Esophagus squamous epithelium (tissue), 5 donors: Measurements from ENCODE around the gene TFEB. TPM values are rescaled to one million over a fixed set of nuclear protein-coding genes. Genes with fewer than 3 reads are reported as not detected.

Source experiments
- DNase-seq: peaks from one replicate; lab custom pipeline; 2025; lab: John Stamatoyannopoulos, UW
- H3K27ac ChIP-seq, 4 donors: fragments of 200-600 bp; sonication (generic); one replicate each; pipeline ENCODE4 v1.5.1; 2016 to 2019; ENCODE audit warnings: mild to moderate bottlenecking in 1 of 4
- H3K27me3 ChIP-seq, 4 donors: fragments of 200-600 bp; sonication (generic); 1 replicate in 3 of 4; 2 replicates in 1 of 4; pipeline versions ENCODE4 v1.5.1 to v1.6.0; 2017 to 2021; ENCODE audit warnings: antibody characterized with exemption in 1 of 4
- H3K36me3 ChIP-seq, 3 donors: fragments of 200-600 bp; sonication (generic); one replicate each; pipeline ENCODE4 v1.5.1; 2016 to 2019
- H3K4me1 ChIP-seq, 3 donors: fragments of 200-600 bp; sonication (generic); one replicate each; pipeline ENCODE4 v1.5.1; 2017 to 2019
- H3K4me3 ChIP-seq, 4 donors: fragments of 200-600 bp; sonication (generic); 1 replicate in 3 of 4; 2 replicates in 1 of 4; pipeline ENCODE4 v1.5.1; 2016 to 2019; ENCODE audit warnings: mild to moderate bottlenecking in 2 of 4, moderate library complexity in 1 of 4
- H3K9me3 ChIP-seq, 3 donors: fragments of 200-600 bp; sonication (generic); one replicate each; pipeline ENCODE4 v1.5.1; 2016 to 2019
- CTCF ChIP-seq, 6 experiments: fragments of 450-650 bp in 4 of 6; fragments of 200-600 bp in 2 of 6; sonication (generic) in 2 of 6; IDR thresholded peaks; one replicate each; pipeline ENCODE4 v1.5.1; 2016 to 2019; ENCODE audit warnings: antibody characterized with exemption in 6 of 6, mild to moderate bottlenecking in 4 of 6, moderate library complexity in 4 of 6
- POLR2A ChIP-seq, 4 donors: fragments of 450-650 bp; IDR thresholded peaks; one replicate each; pipeline ENCODE4 v1.6.1; 2017; ENCODE audit warnings: antibody characterized with exemption in 4 of 4, mild to moderate bottlenecking in 4 of 4, moderate library complexity in 3 of 4
- WGBS, 2 donors: methylation state at CpG; one replicate each; pipeline ENCODE4 v1.1.5; 2018; 5-methylcytosine and 5-hydroxymethylcytosine counted together
- intact Hi-C: fragments of 100-400 bp; cut with DNase I; formaldehyde crosslinking; loops from one replicate; pipeline ENCODE4 v1.15.0; 2022
- total RNA-seq, 4 donors: library from RNA; depleted of rRNA; stranded (reverse); fragments of >200 nt; gene quantifications; one replicate each; pipeline ENCODE4 v1.1.0, GENCODE V29; 2016
- donor health status: DM: yes; HTN: yes; CAD: no.

Gene TFEB
- total RNA-seq, 4 donors from 2014 or later, result 7.0 to 17.5 (median 13.4) TPM

DNA sequence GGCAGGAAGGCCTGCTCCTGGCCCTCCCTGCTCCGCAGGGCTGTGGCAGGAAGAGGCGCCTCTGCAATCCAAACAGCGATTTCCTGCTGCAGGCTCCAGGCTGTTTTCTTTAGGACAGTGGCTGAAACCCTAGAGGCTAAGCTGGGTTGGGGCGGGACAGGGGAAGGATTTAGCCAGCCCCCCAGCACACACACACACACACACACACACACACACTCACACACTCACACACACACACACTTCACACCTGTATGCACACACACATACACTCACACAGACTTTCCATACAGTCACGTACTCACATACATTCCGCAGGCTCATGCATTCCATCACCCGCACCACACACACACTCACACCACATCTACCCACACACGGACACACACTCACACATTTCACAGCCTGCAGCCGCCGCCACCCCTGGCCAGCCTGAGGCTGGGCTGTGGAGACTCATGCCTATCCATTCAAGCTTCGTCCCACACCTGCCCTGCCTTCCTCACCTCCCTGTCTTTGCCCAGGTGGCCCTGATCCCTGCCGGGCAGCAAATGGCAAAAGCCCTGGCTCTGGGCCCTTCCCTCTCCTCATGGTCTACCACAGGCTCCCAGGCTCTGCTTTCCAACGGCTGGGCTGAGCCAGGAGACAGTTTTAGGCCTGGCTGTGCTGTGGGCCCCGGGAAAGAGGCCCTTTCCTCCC lies 79.3 kb downstream of the TFEB start:
- no peak for DNase-seq

DNA sequence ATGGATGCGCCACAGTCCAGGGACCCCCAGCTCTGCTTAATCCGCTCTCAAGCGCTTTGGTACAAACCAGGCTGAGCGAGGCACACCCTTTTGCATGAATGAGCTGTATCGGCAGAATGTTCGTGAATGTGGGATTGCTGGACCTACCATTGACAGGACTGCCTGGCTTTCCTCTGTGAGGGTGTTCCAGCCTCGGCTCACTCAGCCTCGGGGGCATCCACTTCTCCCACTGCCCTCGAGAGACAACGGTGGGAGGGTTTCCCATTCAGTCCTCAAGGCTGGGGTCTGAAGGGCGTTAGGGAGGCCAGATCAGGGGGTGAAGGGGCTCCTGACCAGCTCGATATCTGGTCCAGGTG lies 79.8 kb downstream of the TFEB start:
- Histone ChIP-seq H3K27ac (peak overlapping the region in 2 of 4 donors; percentile 11 to 66), H3K4me1 (peaks cover 0 to 7% (median 0%) of the 10 kb centered on the region in 3 donors)
- WGBS, 2 donors, result 58 to 76% methylated on average over 6 to 8 of the region's 12 CpGs

More for the DNA sequence above, 79.3 kb downstream of the TFEB start:
- peaks cover 0 to 7% (median 0%) of the 10 kb centered on the region in 3 donors for H3K4me1 ChIP-seq
- intact Hi-C loops, result no loop called here
- H3K9me3 ChIP-seq, result no peaks in the 10 kb centered on the region
- H3K27me3 ChIP-seq, result peaks cover 0 to 52% (median 0%) of the 10 kb centered on the region in 4 donors
- H3K27ac ChIP-seq, result peak overlapping the region in 2 of 4 donors; percentile 11 to 66
- 62 to 64% methylated on average over 8 to 11 of the region's 14 CpGs for whole genome bisulfite sequencing, 2 donors
- peaks cover 0 to 31% (median 0%) of the 10 kb centered on the region in 3 donors for H3K36me3 ChIP-seq
- H3K4me3 ChIP-seq, result no peak overlapping the region
- TF ChIP-seq CTCF (IDR thresholded peaks at IDR 0.05), result no peak
- TF ChIP-seq POLR2A (IDR thresholded peaks at IDR 0.05), result no peak

DNA sequence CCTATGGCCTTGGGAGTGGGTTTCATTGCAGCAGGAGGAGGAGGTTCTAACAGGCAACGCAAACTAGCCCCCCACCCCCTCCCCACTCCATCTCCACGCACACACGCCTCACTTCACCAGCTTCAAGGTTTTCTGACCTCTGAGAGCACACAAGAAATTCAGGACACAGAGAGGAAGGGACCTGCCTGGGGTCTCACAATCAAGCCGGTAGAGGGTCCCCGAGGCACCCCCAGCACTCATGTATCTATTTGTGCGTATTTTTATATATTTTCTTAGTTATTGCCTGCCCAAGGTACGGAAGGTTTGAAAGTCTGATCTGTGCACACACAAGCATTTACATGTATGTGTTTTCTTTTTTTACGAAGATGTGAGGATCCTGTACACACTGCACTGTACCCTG lies 80.2 kb downstream of the TFEB start:
- H3K9me3 ChIP-seq, result no peaks in the 10 kb centered on the region
- no peak overlapping the region for H3K27ac ChIP-seq
- DNase-seq, result no peak
- no peak overlapping the region for H3K4me3 ChIP-seq
- H3K36me3 ChIP-seq, result peaks cover 0 to 40% (median 0%) of the 10 kb centered on the region in 3 donors
- H3K27me3 ChIP-seq, result peaks cover 0 to 47% (median 0%) of the 10 kb centered on the region in 4 donors
- peaks cover 0 to 7% (median 0%) of the 10 kb centered on the region in 3 donors for H3K4me1 ChIP-seq
- 85 to 87% methylated on average over 8 of the region's 8 CpGs for WGBS, 2 donors
- TF ChIP-seq CTCF (IDR thresholded peaks at IDR 0.05) (no peak), POLR2A (IDR thresholded peaks at IDR 0.05) (no peak)
- intact Hi-C loops, result no loop called here

More for the DNA sequence above, 79.8 kb downstream of the TFEB start:
- TF ChIP-seq CTCF (IDR thresholded peaks at IDR 0.05) (no peak), POLR2A (IDR thresholded peaks at IDR 0.05) (no peak)
- peaks cover 0 to 36% (median 0%) of the 10 kb centered on the region in 3 donors for H3K36me3 ChIP-seq
- no peak overlapping the region for H3K4me3 ChIP-seq
- H3K27me3 ChIP-seq, result peaks cover 0 to 50% (median 0%) of the 10 kb centered on the region in 4 donors
- H3K9me3 ChIP-seq, result no peaks in the 10 kb centered on the region
- no peak for DNase-seq
- intact Hi-C loops, result no loop called here

GRCh38 chr6:41654698-41655151 lies 80.7 kb downstream of the TFEB start:
- WGBS, 2 donors, result 76 to 96% methylated on average over 2 to 5 of the region's 8 CpGs
- Histone ChIP-seq H3K9me3 (no peaks in the 10 kb centered on the region), H3K4me1 (peaks cover 0 to 7% (median 0%) of the 10 kb centered on the region in 3 donors), H3K27me3 (peaks cover 0 to 43% (median 0%) of the 10 kb centered on the region in 4 donors), H3K36me3 (peaks cover 0 to 45% (median 0%) of the 10 kb centered on the region in 3 donors), H3K4me3 (no peak overlapping the region), H3K27ac (no peak overlapping the region)
- no peak for DNase-seq
- no peak for TF ChIP-seq POLR2A (IDR thresholded peaks at IDR 0.05)
- TF ChIP-seq CTCF (IDR thresholded peaks at IDR 0.05), result no peak
- intact Hi-C loops, result no loop called here

DNA sequence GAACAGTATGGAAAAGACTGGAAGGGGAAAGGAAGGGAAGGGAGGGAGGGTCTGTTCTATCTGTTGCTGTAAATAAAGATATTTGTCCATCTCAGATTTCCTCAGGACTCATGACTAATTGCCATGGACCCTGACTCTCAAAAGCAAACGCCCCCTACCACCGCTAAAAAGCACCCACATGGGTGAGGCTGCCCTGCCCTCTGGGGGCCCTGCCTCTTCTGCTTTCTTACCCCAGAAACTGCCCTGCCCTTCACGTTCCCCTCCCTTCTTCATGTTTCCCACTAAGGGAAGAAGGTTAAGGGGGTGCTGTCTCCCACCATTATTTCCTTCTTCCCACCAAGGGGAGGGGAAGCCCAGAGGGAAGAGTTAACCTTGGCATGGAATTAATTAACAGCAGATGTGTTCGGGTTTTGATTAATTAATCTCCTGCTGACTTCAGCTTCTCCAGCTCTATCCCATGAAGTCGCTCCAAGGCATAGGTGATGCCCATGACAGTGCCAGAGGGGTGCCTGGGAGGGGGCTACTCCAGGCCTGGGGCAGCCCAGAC lies 81.2 kb downstream of the TFEB start:
- no peak overlapping the region for H3K4me3 ChIP-seq
- DNase-seq, result no peak
- peaks cover 0 to 50% (median 0%) of the 10 kb centered on the region in 3 donors for H3K36me3 ChIP-seq
- no peak overlapping the region for H3K27ac ChIP-seq
- no peak for TF ChIP-seq POLR2A (IDR thresholded peaks at IDR 0.05)
- no peak for TF ChIP-seq CTCF (IDR thresholded peaks at IDR 0.05)
- H3K4me1 ChIP-seq, result peaks cover 0 to 7% (median 0%) of the 10 kb centered on the region in 3 donors
- H3K9me3 ChIP-seq, result no peaks in the 10 kb centered on the region
- H3K27me3 ChIP-seq, result peaks cover 0 to 40% (median 0%) of the 10 kb centered on the region in 4 donors
- intact Hi-C loops, result no loop called here
- 47 to 52% methylated on average over 4 to 5 of the region's 5 CpGs for WGBS, 2 donors
